ENCODE data around the gene TUB. TPM values are rescaled to one million over a fixed set of nuclear protein-coding genes. Genes with fewer than 3 reads are reported as not detected.

Gene TUB
- total and polyA plus RNA-seq, 7 donors: 0.25 to 4.6 (median 0.91) TPM

DNA sequence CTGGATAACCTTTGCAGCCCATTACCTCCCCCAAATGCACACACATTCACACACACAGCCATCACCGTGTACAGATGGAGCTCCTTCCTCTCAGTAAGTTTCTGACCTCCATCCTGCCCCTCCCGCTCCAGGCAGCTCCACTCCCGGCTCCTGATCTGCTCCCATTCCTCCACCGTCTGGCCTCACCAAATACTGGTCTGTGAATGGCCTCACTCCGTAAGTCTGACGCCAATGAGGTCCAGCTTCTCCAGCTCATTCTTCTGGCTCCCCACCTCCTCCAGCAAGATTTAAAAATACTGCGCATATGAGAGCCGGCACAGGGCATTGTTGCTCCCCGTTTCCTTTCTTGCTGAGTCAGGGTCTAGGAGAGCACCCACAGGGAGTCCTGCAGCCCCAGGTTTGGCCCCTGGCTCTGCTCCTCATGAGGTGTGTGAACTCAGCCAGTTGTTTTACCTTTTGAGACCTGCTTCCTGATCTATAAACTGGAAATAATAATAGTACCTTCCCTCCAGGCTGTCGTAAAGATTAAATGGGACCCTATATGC lies 14.0 kb upstream of the TUB start:
- intact Hi-C loops (cut with DNase I): no loop called here
- TF ChIP-seq, protein P1, sequence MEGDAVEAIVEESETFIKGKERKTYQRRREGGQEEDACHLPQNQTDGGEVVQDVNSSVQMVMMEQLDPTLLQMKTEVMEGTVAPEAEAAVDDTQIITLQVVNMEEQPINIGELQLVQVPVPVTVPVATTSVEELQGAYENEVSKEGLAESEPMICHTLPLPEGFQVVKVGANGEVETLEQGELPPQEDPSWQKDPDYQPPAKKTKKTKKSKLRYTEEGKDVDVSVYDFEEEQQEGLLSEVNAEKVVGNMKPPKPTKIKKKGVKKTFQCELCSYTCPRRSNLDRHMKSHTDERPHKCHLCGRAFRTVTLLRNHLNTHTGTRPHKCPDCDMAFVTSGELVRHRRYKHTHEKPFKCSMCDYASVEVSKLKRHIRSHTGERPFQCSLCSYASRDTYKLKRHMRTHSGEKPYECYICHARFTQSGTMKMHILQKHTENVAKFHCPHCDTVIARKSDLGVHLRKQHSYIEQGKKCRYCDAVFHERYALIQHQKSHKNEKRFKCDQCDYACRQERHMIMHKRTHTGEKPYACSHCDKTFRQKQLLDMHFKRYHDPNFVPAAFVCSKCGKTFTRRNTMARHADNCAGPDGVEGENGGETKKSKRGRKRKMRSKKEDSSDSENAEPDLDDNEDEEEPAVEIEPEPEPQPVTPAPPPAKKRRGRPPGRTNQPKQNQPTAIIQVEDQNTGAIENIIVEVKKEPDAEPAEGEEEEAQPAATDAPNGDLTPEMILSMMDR (IDR thresholded peaks at IDR 0.05): no peak
- no peak overlapping the region for H3K27ac ChIP-seq
- H3K27me3 ChIP-seq (ENCODE audit: insufficient read depth in 3 of 3, low read length in 2 of 3): no peaks in the 10 kb centered on the region
- H3K36me3 ChIP-seq (ENCODE audit: insufficient read depth in 1 of 2, low read depth in 1 of 2): no peaks in the 10 kb centered on the region
- no peaks in the 10 kb centered on the region for H3K9me3 ChIP-seq
- 74 to 80% (median 78%) methylated on average over 10 of the region's 10 CpGs for WGBS, 3 donors
- no peak for DNase-seq
- no peak for ATAC-seq
- H3K4me3 ChIP-seq: no peak overlapping the region
- peaks cover 21% of the 10 kb centered on the region for H3K4me1 ChIP-seq

DNA sequence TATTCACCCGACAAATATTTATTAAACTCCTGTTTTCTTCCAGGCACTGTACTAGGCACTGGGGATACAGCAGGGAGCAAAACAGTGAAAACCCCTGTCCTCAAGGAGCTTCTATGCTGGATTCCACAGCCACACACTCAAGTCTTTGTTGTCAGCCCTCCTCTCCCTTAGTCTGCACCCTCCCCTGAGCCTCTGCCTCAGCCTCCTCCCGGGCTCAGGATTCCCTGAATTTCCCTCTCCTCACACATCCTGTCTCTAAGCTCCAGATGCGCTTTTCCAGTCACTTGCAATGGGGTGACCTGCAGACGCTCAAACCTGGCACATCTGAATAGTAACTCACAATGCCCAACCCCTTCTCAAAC lies 13.5 kb upstream of the TUB start:
- H3K4me1 ChIP-seq: peaks cover 18% of the 10 kb centered on the region
- intact Hi-C loops (cut with DNase I): no loop called here
- WGBS, 3 donors: 79 to 84% (median 84%) methylated on average over 4 of the region's 4 CpGs

DNA sequence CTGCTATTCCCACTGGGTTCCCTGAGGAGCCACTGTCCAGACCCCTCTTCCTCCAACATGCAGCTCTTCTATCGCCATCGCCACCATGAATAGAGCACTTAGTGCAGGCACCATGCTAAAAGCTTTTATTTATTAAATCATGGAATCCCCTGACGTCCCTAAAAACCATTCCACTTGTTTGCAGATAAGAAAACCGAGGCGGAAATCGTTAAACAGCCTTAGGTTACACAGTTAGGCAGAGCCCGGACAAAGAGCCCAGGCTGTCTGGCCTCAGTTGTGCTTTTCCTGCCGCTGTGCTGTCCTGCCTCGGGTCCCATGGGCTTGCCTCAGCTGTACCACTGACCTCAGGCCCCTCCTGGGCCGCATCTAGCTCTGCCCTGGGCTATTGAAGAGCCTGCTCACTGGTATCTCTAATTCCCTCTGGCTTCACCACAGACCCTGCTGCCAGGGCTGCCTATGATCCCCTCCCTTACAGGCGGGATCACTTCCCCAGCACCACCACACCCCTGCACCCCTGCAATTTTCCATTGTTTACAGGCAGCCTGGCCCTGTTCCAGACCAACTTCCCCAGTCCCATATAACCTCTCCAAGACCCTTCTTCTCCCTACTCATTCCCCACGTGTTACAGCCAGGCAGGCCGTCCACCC lies 13.0 kb upstream of the TUB start:
- WGBS, 3 donors: 56 to 63% (median 62%) methylated on average over 13 of the region's 13 CpGs
- intact Hi-C loops (cut with DNase I): loop anchor here in 1 of 2 donors (2.0 kb wide), 1 partner anchor 35 kb away; no protein-coding TSS in a partner anchor
- TF ChIP-seq, protein P1 (IDR thresholded peaks at IDR 0.05): no peak
- H3K4me3 ChIP-seq: no peak overlapping the region
- no peak for DNase-seq
- H3K27ac ChIP-seq: peak overlapping the region; percentile 46
- H3K9me3 ChIP-seq: no peaks in the 10 kb centered on the region
- H3K4me1 ChIP-seq: peaks cover 12% of the 10 kb centered on the region
- H3K36me3 ChIP-seq (ENCODE audit: insufficient read depth in 1 of 2, low read depth in 1 of 2): no peaks in the 10 kb centered on the region
- no peak for ATAC-seq
- H3K27me3 ChIP-seq (ENCODE audit: insufficient read depth in 3 of 3, low read length in 2 of 3): no peaks in the 10 kb centered on the region

More for the DNA sequence above, 13.5 kb upstream of the TUB start:
- Histone ChIP-seq H3K36me3 (ENCODE audit: insufficient read depth in 1 of 2, low read depth in 1 of 2) (no peaks in the 10 kb centered on the region), H3K9me3 (no peaks in the 10 kb centered on the region), H3K4me3 (no peak overlapping the region), H3K27ac (no peak overlapping the region), H3K27me3 (ENCODE audit: insufficient read depth in 3 of 3, low read length in 2 of 3) (no peaks in the 10 kb centered on the region)
- DNase-seq (no peak), ATAC-seq (no peak)
- TF ChIP-seq, protein P1 (IDR thresholded peaks at IDR 0.05): no peak

DNA sequence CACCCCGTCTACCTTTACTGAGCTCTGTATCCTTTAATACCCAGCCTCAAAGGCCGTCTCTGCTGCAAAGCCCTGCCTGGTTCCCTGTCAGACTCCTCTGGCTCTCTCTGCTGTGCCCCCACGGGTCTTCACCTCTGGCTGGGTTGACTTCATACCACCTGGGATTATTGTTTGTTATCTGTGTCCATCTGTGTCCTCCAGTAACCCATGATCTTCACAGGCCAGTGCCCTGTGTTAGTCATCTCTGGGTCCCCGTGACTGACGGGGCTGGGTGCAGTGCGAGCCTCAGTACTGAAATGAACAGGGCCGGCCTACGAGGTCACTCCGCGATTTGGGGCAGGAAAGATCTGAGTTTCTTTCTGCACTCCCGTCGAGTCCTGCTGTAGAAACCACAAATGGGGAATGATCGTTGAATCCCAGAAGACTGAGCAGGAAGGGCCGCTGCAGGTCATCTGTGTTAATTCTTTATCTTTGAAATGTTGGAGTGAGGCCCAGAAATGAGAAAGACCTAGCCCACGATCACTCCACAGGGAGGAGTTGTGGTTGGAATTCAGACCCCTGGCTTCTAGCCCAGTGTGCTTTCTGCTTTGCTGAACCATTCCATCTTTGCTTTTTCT lies 12.3 kb upstream of the TUB start:
- TF ChIP-seq, protein P1 (IDR thresholded peaks at IDR 0.05): no peak
- WGBS, 3 donors: 10 to 24% (median 14%) methylated on average over 15 of the region's 15 CpGs
- Histone ChIP-seq H3K36me3 (ENCODE audit: insufficient read depth in 1 of 2, low read depth in 1 of 2) (no peaks in the 10 kb centered on the region), H3K4me1 (peaks cover 7% of the 10 kb centered on the region), H3K9me3 (no peaks in the 10 kb centered on the region), H3K27me3 (ENCODE audit: insufficient read depth in 3 of 3, low read length in 2 of 3) (no peaks in the 10 kb centered on the region), H3K4me3 (no peak overlapping the region), H3K27ac (peak overlapping the region; percentile 46)
- DNase-seq: peak; percentile 70 to 84
- intact Hi-C loops (cut with DNase I): loop anchor here in 1 of 2 donors (2.0 kb wide), 1 partner anchor 36 kb away; no protein-coding TSS in a partner anchor
- ATAC-seq: peak; percentile 84 to 97 (median 90)

Measured in psoas muscle (tissue), 8 donors.